Measurements from ENCODE around the gene PCBP3.

The PCBP3 gene

DNA sequence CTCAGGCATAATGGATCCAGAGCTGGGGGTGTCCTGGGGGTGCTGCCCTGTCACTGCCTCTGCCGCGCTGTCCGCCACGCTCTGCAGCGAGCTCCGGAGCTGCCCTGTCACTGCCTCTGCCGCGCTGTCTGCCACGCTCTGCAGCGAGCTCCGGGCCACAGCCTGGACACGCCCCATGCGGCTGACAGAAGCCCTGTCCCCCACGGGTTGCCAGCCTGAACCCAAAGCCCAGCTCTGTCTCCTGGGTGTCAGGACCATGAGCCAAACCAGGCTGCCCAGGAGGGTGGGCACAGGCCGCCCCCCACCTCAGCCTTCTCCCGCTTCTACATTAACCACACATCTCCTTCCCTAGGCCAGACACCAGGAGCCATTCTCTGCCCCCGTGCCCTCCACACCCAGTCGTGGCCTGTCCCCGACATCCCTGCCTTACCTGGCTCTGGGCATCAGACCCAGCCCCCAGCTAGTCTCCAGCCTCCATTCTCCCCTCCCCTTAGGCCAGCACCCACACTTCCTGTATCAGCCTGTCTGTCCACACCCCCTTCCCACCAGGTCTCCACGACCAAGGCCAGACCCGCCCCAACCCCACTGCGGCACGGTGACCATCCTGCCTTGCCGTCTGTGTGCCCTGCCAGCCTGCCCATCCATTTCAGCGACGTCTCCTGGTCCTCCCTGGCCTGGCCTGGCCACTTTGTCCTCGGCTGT, 265.2 kb downstream of the PCBP3 start:
- Histone ChIP-seq H3K23ac (ENCODE audit: low read length in 2 of 2) (no peak overlapping the region), H2AK5ac (ENCODE audit: low read length, severe bottlenecking) (no peak overlapping the region), H2BK5ac (ENCODE audit: low read depth, low read length, poor library complexity, severe bottlenecking) (no peak overlapping the region), H4K8ac (ENCODE audit: low read length) (no peak overlapping the region), H2BK15ac (ENCODE audit: low read depth, poor library complexity, severe bottlenecking) (no peak overlapping the region), H3K4ac (ENCODE audit: low read depth in 1 of 2, low read length in 2 of 2) (no peak overlapping the region), H3K9ac (ENCODE audit: low read length) (no peak overlapping the region), H3K9me3 (ENCODE audit: control insufficient read depth, low read length) (no peaks in the 10 kb centered on the region), H2BK12ac (ENCODE audit: low read length in 2 of 2) (no peak overlapping the region), H2BK120ac (ENCODE audit: low read depth, low read length) (no peak overlapping the region), H3K27ac (ENCODE audit: low read length, poor library complexity, severe bottlenecking) (no peak overlapping the region), H2AFZ (ENCODE audit: low read depth, low read length) (no peak overlapping the region), H3K4me3 (ENCODE audit: insufficient read depth in 1 of 2, low read depth in 1 of 2, low read length in 2 of 2) (no peak overlapping the region), H4K91ac (ENCODE audit: low read length) (no peak overlapping the region), H3K79me1 (replicated peaks; ENCODE audit: low read length, poor library complexity, severe bottlenecking) (no peaks in the 10 kb centered on the region), H3K18ac (ENCODE audit: low read depth in 1 of 2, low read length in 2 of 2) (no peak overlapping the region), H3K36me3 (ENCODE audit: control insufficient read depth in 1 of 2, insufficient read depth in 2 of 2, low read depth in 1 of 2, low read length in 2 of 2) (peaks cover 18 to 31% of the 10 kb centered on the region in 2 experiments), H3K27me3 (ENCODE audit: control insufficient read depth in 1 of 2, insufficient read depth in 1 of 2, low read length in 2 of 2) (no peaks in the 10 kb centered on the region), H3K4me2 (ENCODE audit: low read length, poor library complexity, severe bottlenecking) (no peak overlapping the region), H3K4me1 (ENCODE audit: control insufficient read depth, insufficient read depth, low read depth, low read length) (peaks cover 8% of the 10 kb centered on the region), H3K14ac (ENCODE audit: low read length in 2 of 2) (no peak overlapping the region)
- 92% methylated on average over 27 of the region's 27 CpGs for WGBS
- DNase-seq, result no peak

- H3K4me3 ChIP-seq (ENCODE audit: insufficient read depth in 1 of 2, low read depth in 1 of 2, low read length in 2 of 2), result no peak overlapping the region
- H3K79me1 ChIP-seq (replicated peaks; ENCODE audit: low read length, poor library complexity, severe bottlenecking), result no peaks in the 10 kb centered on the region
- H3K27me3 ChIP-seq (ENCODE audit: control insufficient read depth in 1 of 2, insufficient read depth in 1 of 2, low read length in 2 of 2), result no peaks in the 10 kb centered on the region
- no peak overlapping the region for H2BK120ac ChIP-seq (ENCODE audit: low read depth, low read length)
- H3K27ac ChIP-seq (ENCODE audit: low read length, poor library complexity, severe bottlenecking), result no peak overlapping the region
- H3K9me3 ChIP-seq (ENCODE audit: control insufficient read depth, low read length), result no peaks in the 10 kb centered on the region
- H2AFZ ChIP-seq (ENCODE audit: low read depth, low read length), result no peak overlapping the region
- no peak overlapping the region for H3K18ac ChIP-seq (ENCODE audit: low read depth in 1 of 2, low read length in 2 of 2)
- peaks cover 10% of the 10 kb centered on the region for H3K4me1 ChIP-seq (ENCODE audit: control insufficient read depth, insufficient read depth, low read depth, low read length)
- H4K91ac ChIP-seq (ENCODE audit: low read length), result no peak overlapping the region
- peaks cover 18 to 26% of the 10 kb centered on the region in 2 experiments for H3K36me3 ChIP-seq (ENCODE audit: control insufficient read depth in 1 of 2, insufficient read depth in 2 of 2, low read depth in 1 of 2, low read length in 2 of 2)
- H2BK5ac ChIP-seq (ENCODE audit: low read depth, low read length, poor library complexity, severe bottlenecking), result no peak overlapping the region
- no peak overlapping the region for H3K9ac ChIP-seq (ENCODE audit: low read length)
- H3K23ac ChIP-seq (ENCODE audit: low read length in 2 of 2), result no peak overlapping the region
- no peak overlapping the region for H3K14ac ChIP-seq (ENCODE audit: low read length in 2 of 2)
- H2AK5ac ChIP-seq (ENCODE audit: low read length, severe bottlenecking), result no peak overlapping the region
- H3K4me2 ChIP-seq (ENCODE audit: low read length, poor library complexity, severe bottlenecking), result no peak overlapping the region
- no peak for DNase-seq
- H2BK12ac ChIP-seq (ENCODE audit: low read length in 2 of 2), result no peak overlapping the region
- WGBS, result 93% methylated on average over 13 of the region's 23 CpGs
- no peak overlapping the region for H2BK15ac ChIP-seq (ENCODE audit: low read depth, poor library complexity, severe bottlenecking)
- H3K4ac ChIP-seq (ENCODE audit: low read depth in 1 of 2, low read length in 2 of 2), result no peak overlapping the region
- H4K8ac ChIP-seq (ENCODE audit: low read length), result no peak overlapping the region
Observed at GRCh38 chr21:45909238-45909988, 265.9 kb downstream of the PCBP3 start.

- Histone ChIP-seq H3K4me2 (ENCODE audit: low read length, poor library complexity, severe bottlenecking) (no peak overlapping the region), H2BK12ac (ENCODE audit: low read length in 2 of 2) (no peak overlapping the region), H3K14ac (ENCODE audit: low read length in 2 of 2) (no peak overlapping the region), H3K9ac (ENCODE audit: low read length) (no peak overlapping the region), H3K36me3 (ENCODE audit: control insufficient read depth in 1 of 2, insufficient read depth in 2 of 2, low read depth in 1 of 2, low read length in 2 of 2) (peaks cover 17 to 18% of the 10 kb centered on the region in 2 experiments), H3K27ac (ENCODE audit: low read length, poor library complexity, severe bottlenecking) (no peak overlapping the region), H3K4me1 (ENCODE audit: control insufficient read depth, insufficient read depth, low read depth, low read length) (peaks cover 10% of the 10 kb centered on the region), H2AFZ (ENCODE audit: low read depth, low read length) (no peak overlapping the region), H2AK5ac (ENCODE audit: low read length, severe bottlenecking) (no peak overlapping the region), H2BK15ac (ENCODE audit: low read depth, poor library complexity, severe bottlenecking) (no peak overlapping the region), H4K8ac (ENCODE audit: low read length) (no peak overlapping the region), H3K79me1 (replicated peaks; ENCODE audit: low read length, poor library complexity, severe bottlenecking) (no peaks in the 10 kb centered on the region), H3K18ac (ENCODE audit: low read depth in 1 of 2, low read length in 2 of 2) (no peak overlapping the region), H3K4me3 (ENCODE audit: insufficient read depth in 1 of 2, low read depth in 1 of 2, low read length in 2 of 2) (no peak overlapping the region), H2BK5ac (ENCODE audit: low read depth, low read length, poor library complexity, severe bottlenecking) (no peak overlapping the region), H3K4ac (ENCODE audit: low read depth in 1 of 2, low read length in 2 of 2) (no peak overlapping the region), H4K91ac (ENCODE audit: low read length) (no peak overlapping the region), H2BK120ac (ENCODE audit: low read depth, low read length) (no peak overlapping the region), H3K9me3 (ENCODE audit: control insufficient read depth, low read length) (no peaks in the 10 kb centered on the region), H3K23ac (ENCODE audit: low read length in 2 of 2) (no peak overlapping the region), H3K27me3 (ENCODE audit: control insufficient read depth in 1 of 2, insufficient read depth in 1 of 2, low read length in 2 of 2) (peaks cover 0 to 2% of the 10 kb centered on the region in 2 experiments)
- no peak for DNase-seq
- 79% methylated on average over 3 of the region's 5 CpGs for WGBS
Observed at GRCh38 chr21:45910155-45910547, 266.6 kb downstream of the PCBP3 start.

DNA sequence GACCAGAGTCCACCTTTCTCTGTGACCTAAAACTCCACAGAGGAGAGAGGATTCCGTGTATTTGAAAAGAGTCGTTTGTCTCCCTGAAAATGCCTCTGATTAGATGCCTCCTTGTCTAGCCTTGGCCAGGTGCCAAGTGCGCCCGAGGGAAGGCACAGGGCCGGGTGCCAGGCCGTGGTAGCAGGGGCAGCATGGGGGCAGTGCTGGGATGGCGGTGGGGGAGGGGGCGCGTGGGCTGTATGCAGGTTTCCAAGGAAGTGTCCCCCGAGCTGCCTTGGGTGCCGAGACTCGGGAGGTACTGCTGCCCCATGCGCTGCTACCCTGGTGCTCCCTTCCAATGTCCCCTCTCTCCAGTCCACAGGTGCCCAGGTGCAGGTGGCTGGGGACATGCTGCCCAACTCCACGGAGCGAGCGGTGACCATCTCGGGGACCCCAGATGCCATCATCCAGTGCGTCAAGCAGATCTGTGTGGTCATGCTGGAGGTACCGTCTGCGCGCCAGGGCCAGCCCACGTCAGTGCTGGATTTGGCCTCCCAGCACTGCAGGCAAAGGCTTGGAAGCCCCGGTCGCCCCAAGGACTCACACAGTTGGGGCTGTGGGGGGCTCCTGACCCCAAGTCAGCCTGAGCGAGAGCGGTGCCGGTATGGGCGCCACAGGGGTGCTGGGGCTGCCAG, 267.2 kb downstream of the PCBP3 start:
- Histone ChIP-seq H3K23ac (ENCODE audit: low read length in 2 of 2) (no peak overlapping the region), H4K8ac (ENCODE audit: low read length) (no peak overlapping the region), H2BK5ac (ENCODE audit: low read depth, low read length, poor library complexity, severe bottlenecking) (no peak overlapping the region), H2BK12ac (ENCODE audit: low read length in 2 of 2) (no peak overlapping the region), H2AFZ (ENCODE audit: low read depth, low read length) (no peak overlapping the region), H2BK120ac (ENCODE audit: low read depth, low read length) (no peak overlapping the region), H3K79me1 (replicated peaks; ENCODE audit: low read length, poor library complexity, severe bottlenecking) (no peaks in the 10 kb centered on the region), H3K4ac (ENCODE audit: low read depth in 1 of 2, low read length in 2 of 2) (no peak overlapping the region), H3K18ac (ENCODE audit: low read depth in 1 of 2, low read length in 2 of 2) (no peak overlapping the region), H3K27me3 (ENCODE audit: control insufficient read depth in 1 of 2, insufficient read depth in 1 of 2, low read length in 2 of 2) (peaks cover 0 to 2% of the 10 kb centered on the region in 2 experiments), H4K91ac (ENCODE audit: low read length) (no peak overlapping the region), H3K4me1 (ENCODE audit: control insufficient read depth, insufficient read depth, low read depth, low read length) (peaks cover 10% of the 10 kb centered on the region), H3K36me3 (ENCODE audit: control insufficient read depth in 1 of 2, insufficient read depth in 2 of 2, low read depth in 1 of 2, low read length in 2 of 2) (peaks cover 13 to 14% of the 10 kb centered on the region in 2 experiments), H3K14ac (ENCODE audit: low read length in 2 of 2) (no peak overlapping the region), H3K4me3 (ENCODE audit: insufficient read depth in 1 of 2, low read depth in 1 of 2, low read length in 2 of 2) (no peak overlapping the region), H2AK5ac (ENCODE audit: low read length, severe bottlenecking) (no peak overlapping the region), H3K4me2 (ENCODE audit: low read length, poor library complexity, severe bottlenecking) (no peak overlapping the region), H2BK15ac (ENCODE audit: low read depth, poor library complexity, severe bottlenecking) (no peak overlapping the region), H3K27ac (ENCODE audit: low read length, poor library complexity, severe bottlenecking) (no peak overlapping the region), H3K9ac (ENCODE audit: low read length) (no peak overlapping the region), H3K9me3 (ENCODE audit: control insufficient read depth, low read length) (no peaks in the 10 kb centered on the region)
- no peak for DNase-seq
- WGBS, result 94% methylated on average over 26 of the region's 28 CpGs
